SH-SY5Y (cell line): ENCODE results near the gene ADSS2.

ENCODE experiments used
- GATA2 ChIP-seq: IDR thresholded peaks from 2 replicates; pipeline ENCODE4 v1.6.1; 2011; ENCODE audit warnings: mild to moderate bottlenecking, low read depth, low read length
- GATA3 ChIP-seq: IDR thresholded peaks from 2 replicates; pipeline ENCODE4 v1.6.1; 2011; ENCODE audit warnings: low read depth, mild to moderate bottlenecking, low read length, moderate library complexity

GRCh38 chr1:244397131-244397530 lies 54.6 kb downstream of the ADSS2 start:
- TF ChIP-seq GATA2: no peak
- TF ChIP-seq GATA3: no peak
